OCI-LY7 (cell line): ENCODE results near the gene PGAP3. TPM values are rescaled to one million over a fixed set of nuclear protein-coding genes. Genes with fewer than 3 reads are reported as not detected.

Experiments
- BruUV-seq: library from RNA; stranded (reverse); fragments of 400-500 nt; replicated peaks from 2 replicates; lab custom pipeline; 2021; lab: Mats Ljungman, UMichigan
- CTCF ChIA-PET: fragments of 300-600 bp; sonication (Branson Sonifier 250); formaldehyde crosslinking; loops from one replicate; lab custom pipeline; 2022; ENCODE audit warnings: antibody characterized with exemption; ENCODE audit not compliant: unreplicated experiment; lab: Charles Lee
- POLR2A ChIA-PET: fragments of 300-600 bp; sonication (Branson Sonifier 250); formaldehyde crosslinking; loops from one replicate; lab custom pipeline; 2022; ENCODE audit warnings: antibody characterized with exemption; lab: Charles Lee
- DNase-seq: peaks from one replicate; pipeline ENCODE4 v3.0.0-alpha.2; 2015; ENCODE audit warnings: low spot score
- H2AFZ ChIP-seq: fragments of 200-600 bp; sonication (generic), shearing (Covaris generic); 2 replicates; pipeline ENCODE4 v1.6.1; 2014; ENCODE audit warnings: mild to moderate bottlenecking, antibody characterized with exemption, low read length, moderate library complexity
- H3K27ac ChIP-seq: fragments of 200-600 bp; sonication (generic); 2 replicates; pipeline ENCODE4 v1.5.1; 2014; ENCODE audit warnings: mixed run types, low read depth, mild to moderate bottlenecking, moderate library complexity, low read length, inconsistent platforms; ENCODE audit not compliant: poor library complexity, severe bottlenecking
- H3K36me3 ChIP-seq: fragments of 200-600 bp; sonication (generic); 2 replicates; pipeline ENCODE4 v1.6.1; 2014; ENCODE audit warnings: mild to moderate bottlenecking, antibody characterized with exemption, low read length, moderate library complexity, mixed read lengths; ENCODE audit not compliant: insufficient read depth
- H3K4me1 ChIP-seq: fragments of 200-600 bp; sonication (generic); 2 replicates; pipeline ENCODE4 v1.5.1; 2014; ENCODE audit warnings: mild to moderate bottlenecking, low read length; ENCODE audit not compliant: insufficient read depth, poor library complexity, severe bottlenecking
- H3K4me2 ChIP-seq: fragments of 200-600 bp; sonication (generic); 2 replicates; pipeline ENCODE4 v1.6.1; 2014; ENCODE audit warnings: mild to moderate bottlenecking, low read length
- H3K4me3 ChIP-seq: fragments of 200-600 bp; sonication (generic); 2 replicates; pipeline ENCODE4 v1.5.1; 2014; ENCODE audit warnings: mild to moderate bottlenecking, low read depth, low read length; ENCODE audit not compliant: poor library complexity, severe bottlenecking
- H3K79me2 ChIP-seq: fragments of 200-600 bp; sonication (generic); 2 replicates; pipeline ENCODE4 v1.6.1; 2016; ENCODE audit warnings: low read depth, mild to moderate bottlenecking, low read length, moderate library complexity, mixed read lengths; ENCODE audit not compliant: insufficient read depth
- H3K9me2 ChIP-seq: fragments of 200-600 bp; sonication (generic); 2 replicates; pipeline ENCODE4 v1.6.1; 2016; ENCODE audit warnings: mild to moderate bottlenecking, low read length, mixed read lengths; ENCODE audit not compliant: insufficient read depth
- H3K9me3 ChIP-seq: fragments of 200-600 bp; sonication (generic); 2 replicates; pipeline ENCODE4 v1.6.1; 2014; ENCODE audit warnings: mild to moderate bottlenecking, mixed run types, low read length, mixed read lengths
- H4K20me1 ChIP-seq: fragments of 200-600 bp; sonication (generic); 2 replicates; pipeline ENCODE4 v1.6.1; 2014; ENCODE audit warnings: mild to moderate bottlenecking, antibody characterized with exemption, low read length, moderate library complexity, mixed read lengths; ENCODE audit not compliant: insufficient read depth
- CTCF ChIP-seq: fragments of 200-600 bp; sonication (generic); conservative IDR thresholded peaks from 2 replicates; pipeline ENCODE4 v1.5.1; 2014; ENCODE audit warnings: mild to moderate bottlenecking, antibody characterized with exemption, low read length, moderate library complexity, mixed read lengths
- EZH2phosphoT487 ChIP-seq: fragments of 200-600 bp; sonication (generic); IDR thresholded peaks from 2 replicates; pipeline ENCODE4 v1.6.1; 2018; ENCODE audit warnings: low read depth, borderline replicate concordance, mild to moderate bottlenecking, mixed run types, antibody characterized with exemption, low read length, moderate library complexity, mixed read lengths
- intact Hi-C: fragments of 100-400 bp; cut with micrococcal nuclease; formaldehyde crosslinking; loops from one replicate; pipeline ENCODE4 v1.10.0; 2022; ENCODE audit not compliant: unreplicated experiment
- total RNA-seq, 2 experiments: library from RNA; depleted of rRNA in 1 of 2; stranded (reverse); fragments of >200 nt in 1 of 2; shearing (Covaris generic) in 1 of 2; gene quantifications; 2 replicates each; pipeline ENCODE4 v1.2.3, GENCODE V29; 2014 to 2022

Gene PGAP3
- total RNA-seq, 2 experiments from 2014 or later, result 8.7 to 9.2 TPM

- no peaks in the 10 kb centered on the region for H3K79me2 ChIP-seq
- no peak for DNase-seq
- H3K4me2 ChIP-seq, result no peak overlapping the region
- no peaks in the 10 kb centered on the region for H3K9me2 ChIP-seq
- no TSS peak for BruUV-seq
- H3K9me3 ChIP-seq, result no peaks in the 10 kb centered on the region
- intact Hi-C loops, result no loop called here
- TF ChIP-seq CTCF (no peak), EZH2phosphoT487 (no peak)
- no peak overlapping the region for H2AFZ ChIP-seq
- H3K4me3 ChIP-seq, result no peak overlapping the region
- peaks cover 41% of the 10 kb centered on the region for H3K4me1 ChIP-seq
- no peak overlapping the region for H3K27ac ChIP-seq
- H3K36me3 ChIP-seq, result no peaks in the 10 kb centered on the region
- CTCF ChIA-PET, result no interaction called here
- POLR2A ChIA-PET, result no interaction called here
- no peaks in the 10 kb centered on the region for H4K20me1 ChIP-seq
Measured at GRCh38 chr17:39677072-39677471, 10.8 kb downstream of the PGAP3 start.

- Histone ChIP-seq H4K20me1 (no peaks in the 10 kb centered on the region), H3K4me2 (no peak overlapping the region), H3K4me3 (no peak overlapping the region), H2AFZ (no peak overlapping the region), H3K9me2 (no peaks in the 10 kb centered on the region), H3K9me3 (no peaks in the 10 kb centered on the region), H3K27ac (peak overlapping the region; percentile 19), H3K79me2 (no peaks in the 10 kb centered on the region), H3K36me3 (no peaks in the 10 kb centered on the region), H3K4me1 (peaks cover 41% of the 10 kb centered on the region)
- TF ChIP-seq EZH2phosphoT487 (no peak), CTCF (no peak)
- ChIA-PET CTCF (interaction anchor here (1.0 to 1.2 kb wide), 2 partner anchors 22 to 116 kb away, joined by 3 read pairs; no protein-coding TSS in a partner anchor), POLR2A (no interaction called here)
- peak; percentile 42 for DNase-seq
- intact Hi-C loops, result no loop called here
- BruUV-seq, result no TSS peak
Measured at GRCh38 chr17:39676198-39676819, 11.5 kb downstream of the PGAP3 start.

GRCh38 chr17:39675390-39676082, 12.3 kb downstream of the PGAP3 start:
- Histone ChIP-seq H3K9me3 (no peaks in the 10 kb centered on the region), H3K79me2 (no peaks in the 10 kb centered on the region), H3K4me3 (no peak overlapping the region), H3K9me2 (no peaks in the 10 kb centered on the region), H2AFZ (no peak overlapping the region), H3K4me1 (peaks cover 41% of the 10 kb centered on the region), H3K36me3 (no peaks in the 10 kb centered on the region), H3K27ac (peak overlapping the region; percentile 19), H4K20me1 (no peaks in the 10 kb centered on the region), H3K4me2 (no peak overlapping the region)
- DNase-seq, result no peak
- intact Hi-C loops, result no loop called here
- POLR2A ChIA-PET, result interaction anchor here (1.1 kb wide), 1 partner anchor 12 kb away, joined by 3 read pairs; the partner anchor contains the start of gene PGAP3
- CTCF ChIA-PET, result interaction anchor here (1.0 to 1.2 kb wide), 2 partner anchors 22 to 117 kb away, joined by 3 read pairs; no protein-coding TSS in a partner anchor
- TF ChIP-seq CTCF, result no peak
- TF ChIP-seq EZH2phosphoT487, result no peak
- BruUV-seq, result no TSS peak
